GM19193 (cell line): ENCODE results near the gene KNCN.

ENCODE experiments used
- POLR2A ChIP-seq: IDR thresholded peaks from 4 replicates; pipeline ENCODE4 v1.6.1; 2011; ENCODE audit not compliant: insufficient read depth, insufficient read length; ENCODE audit errors: extremely low read depth

Gene KNCN

DNA sequence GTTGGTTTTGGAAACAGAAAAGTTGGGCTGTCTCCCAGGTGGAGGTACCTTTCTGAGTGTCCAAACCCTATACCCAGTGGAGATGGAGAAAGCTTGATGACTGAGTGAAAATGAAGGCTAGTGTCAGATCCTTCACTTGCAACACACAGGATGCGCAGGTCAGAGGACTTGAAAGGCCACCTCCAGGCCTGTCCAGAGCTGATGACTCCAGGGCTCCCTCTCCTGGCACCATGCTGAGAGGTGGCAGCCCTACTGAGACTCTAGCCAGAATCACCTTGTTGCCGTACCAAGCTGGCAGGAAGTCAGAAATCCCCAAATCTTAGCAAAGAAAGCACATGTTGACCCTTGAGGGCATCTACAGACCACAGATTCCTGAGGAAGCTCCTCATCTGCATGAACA lies 16.4 kb downstream of the KNCN start:
- no peak for TF ChIP-seq POLR2A

DNA sequence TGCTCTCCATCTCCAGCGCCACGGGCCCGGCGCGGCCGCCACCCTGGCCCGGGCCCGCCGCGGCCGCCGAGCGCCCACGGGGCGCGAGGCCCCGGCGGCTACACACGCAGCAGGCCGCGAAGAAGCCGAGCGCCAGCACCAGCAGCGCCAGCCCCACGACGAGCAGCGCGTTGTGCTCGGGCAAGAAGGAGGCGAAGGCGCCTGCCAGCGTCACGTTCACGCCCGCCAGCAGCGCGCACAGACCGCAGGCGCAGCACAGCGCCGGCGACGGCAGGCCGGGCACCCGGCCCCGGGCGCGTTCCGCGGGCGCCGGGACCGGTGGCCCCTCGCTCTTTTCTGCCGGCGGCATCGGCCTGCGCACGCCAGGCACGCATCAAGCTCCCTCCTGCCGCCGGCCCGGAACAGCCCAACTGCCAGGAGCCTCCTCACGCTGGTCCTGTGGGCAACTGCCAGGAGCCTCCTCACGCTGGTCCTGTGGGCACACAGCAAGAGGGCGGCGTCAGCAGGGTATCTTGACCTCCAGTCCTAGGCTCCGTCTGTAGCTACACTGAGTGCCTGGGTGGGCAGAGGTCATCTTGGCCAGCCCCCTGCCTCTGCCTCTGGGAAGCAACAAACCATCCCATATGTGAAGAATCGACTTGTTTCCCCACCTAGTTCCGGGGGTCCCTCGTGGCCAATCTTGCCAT lies 18.1 kb downstream of the KNCN start:
- TF ChIP-seq POLR2A = no peak

DNA sequence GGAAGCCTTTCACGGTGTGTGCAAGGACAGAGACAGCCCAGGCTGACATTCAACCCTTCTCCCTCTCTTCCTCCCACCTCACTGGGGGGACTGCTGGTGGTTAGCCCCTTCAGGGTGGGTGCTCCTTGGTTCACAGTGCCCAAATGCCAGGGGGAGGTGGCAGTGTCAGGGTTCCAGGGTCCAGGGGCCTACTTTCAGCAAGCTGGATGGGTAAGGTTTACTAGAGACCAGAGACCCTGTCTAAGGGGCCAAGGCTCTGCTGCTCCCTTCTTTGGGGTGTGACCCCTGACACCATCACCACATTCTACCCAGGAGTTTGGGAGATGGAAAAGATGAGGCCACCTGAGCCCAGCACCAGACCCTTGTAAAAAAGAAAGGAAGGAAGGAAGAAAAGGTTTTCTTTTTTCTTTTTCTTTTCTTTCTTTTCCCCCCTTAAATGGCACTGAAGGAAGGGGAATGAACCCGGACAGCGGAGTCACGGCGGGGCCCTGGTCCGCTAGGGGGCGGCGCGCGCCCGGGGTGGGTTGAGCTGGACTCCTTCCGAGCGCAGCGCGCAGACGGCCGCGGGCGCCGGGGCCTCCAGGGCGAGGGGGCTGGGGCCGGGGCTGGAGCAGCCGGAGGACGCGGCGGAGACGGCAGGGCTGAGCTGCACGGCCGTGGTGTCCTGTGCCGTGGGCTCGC lies 18.8 kb downstream of the KNCN start:
- no peak for TF ChIP-seq POLR2A

GRCh38 chr1:46532095-46532494 lies 19.4 kb downstream of the KNCN start:
- TF ChIP-seq POLR2A = no peak

DNA sequence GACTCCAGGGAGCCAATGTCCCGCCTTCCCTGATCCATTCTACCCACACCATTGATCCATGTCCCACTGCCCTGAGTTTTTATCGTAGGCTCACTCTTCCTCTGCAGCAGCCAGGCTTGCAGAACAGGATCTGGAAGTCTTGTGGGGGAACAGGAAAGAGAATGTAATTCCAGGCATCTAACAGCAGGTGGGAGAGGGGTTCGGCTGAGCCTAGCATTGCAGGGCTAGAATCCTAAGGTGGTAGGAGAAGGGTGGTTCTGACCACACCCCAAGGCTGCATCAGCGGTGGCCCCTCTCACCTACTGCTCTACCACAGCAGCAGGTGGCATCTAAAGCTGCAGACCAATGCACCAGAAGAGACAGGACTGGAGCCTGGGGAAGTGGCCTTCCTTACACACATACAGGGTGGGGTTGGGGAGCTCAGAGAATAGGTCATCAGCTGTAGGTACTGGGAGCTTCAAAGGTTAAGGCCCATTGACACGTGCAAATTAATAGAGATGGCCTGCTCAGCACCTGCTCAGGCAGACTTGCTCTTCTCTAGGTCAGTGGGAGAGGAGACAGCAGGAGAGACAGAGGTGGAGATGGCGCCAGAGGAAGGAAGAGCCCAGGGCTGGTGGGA lies 20.5 kb downstream of the KNCN start:
- TF ChIP-seq POLR2A = no peak

- TF ChIP-seq POLR2A = no peak
These were observed 21.1 kb downstream of the KNCN start for GRCh38 chr1:46530311-46530710.

DNA sequence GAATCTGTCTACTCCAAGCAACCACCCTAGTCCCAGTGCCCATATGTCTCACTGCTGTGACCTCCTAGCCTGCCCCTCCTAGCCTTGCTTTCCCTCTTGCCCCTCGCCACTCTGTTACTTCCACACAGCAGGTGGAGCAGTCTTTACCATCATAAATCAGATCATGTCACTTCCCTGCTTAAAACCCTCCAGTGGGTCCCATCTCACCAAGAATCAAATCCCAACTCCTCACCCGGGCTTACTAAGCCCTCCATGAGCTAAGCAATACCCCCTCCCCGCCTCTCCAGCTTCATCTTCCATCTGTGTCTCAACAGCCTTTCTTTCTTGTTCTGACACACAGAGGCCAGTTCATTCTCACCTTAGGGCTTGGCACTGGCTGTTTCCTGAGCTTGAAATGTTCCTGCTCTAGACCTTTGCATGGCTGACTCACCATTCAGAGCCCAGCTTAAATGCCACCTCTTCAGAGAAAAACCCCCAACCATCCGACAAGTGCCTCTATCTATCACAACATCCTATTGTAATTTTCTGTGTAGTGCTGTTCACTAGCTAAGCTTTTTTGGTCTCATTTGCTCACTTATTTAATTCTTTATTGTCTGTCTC lies 22.3 kb downstream of the KNCN start:
- no peak for TF ChIP-seq POLR2A

- TF ChIP-seq POLR2A = no peak
These were observed 23.0 kb downstream of the KNCN start for GRCh38 chr1:46528297-46528955.

DNA sequence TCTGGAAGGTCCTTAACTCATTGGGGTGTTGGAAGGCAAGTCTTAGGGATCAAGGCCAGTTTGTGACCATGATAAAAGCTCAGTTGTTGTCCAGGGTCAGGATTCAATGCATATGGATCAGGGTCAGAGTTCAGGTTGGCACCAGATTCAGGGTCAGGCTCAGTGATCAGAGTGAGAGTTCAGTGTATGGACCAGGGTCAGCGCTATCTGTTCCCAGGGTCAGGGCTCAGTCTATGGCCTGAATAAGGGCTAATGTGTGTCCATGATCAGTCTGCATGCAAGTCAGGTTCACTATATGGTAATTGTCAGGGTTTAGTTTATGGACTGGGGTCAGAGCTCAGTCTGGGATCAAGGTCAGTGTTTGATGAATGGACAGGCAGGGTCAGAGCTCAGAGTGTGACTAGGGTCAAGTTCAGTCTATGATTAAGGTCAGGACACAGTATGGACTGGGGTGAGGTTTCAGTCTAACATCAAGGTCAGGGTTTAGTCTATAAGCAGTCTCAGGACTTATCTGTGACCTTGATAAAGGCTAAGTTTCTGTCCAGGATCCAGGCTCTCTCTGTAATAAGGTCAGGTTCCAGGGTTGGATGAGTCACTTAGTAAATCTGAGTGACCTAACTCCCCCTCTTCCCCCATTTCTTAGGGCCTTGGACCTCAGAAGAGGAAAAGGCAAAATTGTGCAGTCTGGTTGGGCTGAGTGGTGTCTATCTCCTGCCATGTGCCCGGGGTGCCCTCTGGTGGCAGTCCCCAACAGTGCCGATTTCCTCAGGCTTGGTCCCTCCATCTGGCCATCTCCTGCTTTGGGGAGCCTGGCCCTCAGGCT lies 23.8 kb downstream of the KNCN start:
- TF ChIP-seq POLR2A = no peak

DNA sequence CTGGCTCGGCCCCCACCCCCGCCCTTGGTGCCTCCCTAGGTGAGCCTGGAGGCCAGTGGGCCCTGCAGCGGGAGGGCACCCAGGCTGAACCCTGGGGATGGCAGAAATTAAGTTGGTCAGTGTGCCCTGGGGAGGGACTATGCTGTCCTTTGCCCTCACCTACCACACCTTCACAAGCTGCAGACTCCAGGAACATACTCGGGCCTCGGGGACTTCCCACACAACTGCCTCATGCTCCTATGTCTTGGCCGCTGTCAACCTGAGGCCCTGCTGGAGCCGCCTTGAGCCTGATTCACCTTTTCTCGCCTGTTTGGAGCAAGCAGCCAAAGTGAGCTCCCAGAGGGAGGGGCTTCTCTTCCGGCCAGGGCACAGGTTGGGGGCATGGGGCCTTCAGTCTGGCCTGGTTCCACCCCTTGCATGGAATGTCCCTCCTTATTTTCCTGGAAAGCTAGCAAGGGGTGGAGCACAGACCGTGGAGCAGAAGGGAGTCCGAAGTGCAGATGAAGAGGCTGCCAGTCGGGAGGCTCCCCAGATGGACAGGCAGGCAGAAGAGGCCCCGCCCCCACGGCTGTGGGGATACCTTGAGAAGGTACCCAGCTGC lies 24.7 kb downstream of the KNCN start:
- no peak for TF ChIP-seq POLR2A

DNA sequence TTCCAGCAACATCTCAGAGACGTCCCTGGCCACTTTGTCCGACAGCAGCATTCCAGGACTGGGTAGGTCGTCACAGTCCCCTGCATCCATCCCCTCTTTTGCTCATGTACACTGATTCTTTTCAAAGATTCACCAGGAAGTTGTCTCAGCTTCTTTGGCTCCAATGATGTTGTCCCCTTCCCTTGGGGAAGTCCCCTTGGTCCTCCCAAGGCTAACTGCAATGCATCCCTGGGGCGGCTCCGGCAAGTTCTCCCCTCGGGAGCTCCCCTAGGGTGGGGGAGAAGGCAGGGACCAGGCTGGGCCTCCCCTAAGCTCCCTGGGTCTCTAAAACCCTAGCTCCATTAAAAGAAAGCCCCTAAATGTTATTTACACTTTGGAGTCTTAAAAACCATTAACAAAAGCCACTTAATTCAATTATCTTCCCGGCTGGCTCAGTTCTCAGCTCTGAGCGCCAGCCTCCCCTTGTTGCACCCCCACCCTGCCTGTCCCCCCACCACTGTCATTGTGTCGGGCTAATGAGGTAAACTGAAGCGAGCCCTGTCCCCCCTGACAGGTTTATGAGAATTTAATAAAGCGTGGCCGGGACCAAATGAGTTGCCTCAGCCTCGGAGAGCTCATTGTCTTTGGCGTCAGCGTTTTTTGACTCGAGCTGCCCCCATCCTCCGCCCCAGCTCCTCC lies 25.3 kb downstream of the KNCN start:
- no peak for TF ChIP-seq POLR2A

DNA sequence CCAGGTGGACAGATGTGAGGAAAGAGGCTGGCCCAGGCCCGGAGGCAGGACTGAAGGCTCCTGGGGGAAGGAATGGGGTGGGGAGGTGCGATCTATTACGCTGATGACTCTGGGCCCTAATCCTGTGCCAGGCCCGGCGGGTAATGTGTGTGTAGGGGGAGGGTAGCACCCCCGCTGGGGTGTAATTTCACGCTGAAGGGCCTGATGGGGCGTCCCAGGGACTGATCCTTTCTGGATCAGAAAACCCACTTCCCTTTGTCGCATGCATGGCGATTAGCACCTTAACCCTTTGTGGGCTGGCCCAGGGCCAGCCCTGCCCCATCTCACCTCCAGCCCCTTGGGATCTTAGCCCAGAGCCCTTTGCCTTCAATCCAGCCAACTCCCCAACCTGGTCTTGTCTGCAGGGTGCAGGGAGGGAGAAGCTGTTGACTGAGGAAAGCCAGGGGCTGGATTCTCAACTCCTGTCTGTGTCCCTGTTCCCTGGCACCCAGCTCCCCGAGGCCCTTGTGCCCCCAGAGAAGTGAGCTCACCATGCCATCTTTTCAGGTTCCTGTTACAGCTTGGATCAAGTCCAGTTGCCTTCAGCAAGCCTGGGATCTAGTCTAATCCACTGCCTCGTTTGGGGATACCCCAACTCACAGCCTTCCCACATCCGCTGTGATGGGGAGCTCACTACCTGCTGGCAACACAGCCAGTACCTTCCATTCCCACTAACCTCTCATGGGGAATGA lies 26.0 kb downstream of the KNCN start:
- TF ChIP-seq POLR2A = no peak

DNA sequence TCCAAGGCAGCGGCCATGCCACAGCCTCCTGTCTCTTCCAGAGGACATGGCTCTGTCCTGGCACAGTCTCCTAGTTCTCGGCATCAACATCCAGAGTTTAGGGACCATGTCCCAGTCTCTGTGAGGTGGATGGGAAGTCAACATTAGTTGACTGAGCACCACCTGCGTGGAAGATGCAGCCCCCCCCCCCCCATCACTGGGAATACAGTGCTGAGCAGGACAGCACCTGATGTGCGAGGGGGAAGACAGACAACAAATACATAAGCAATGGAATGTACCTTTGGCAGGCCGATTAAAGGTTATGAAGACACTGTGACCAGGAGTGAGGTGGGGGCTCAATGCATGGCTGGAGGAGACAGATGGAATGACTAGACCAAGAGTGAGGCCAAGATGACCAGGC lies 26.6 kb downstream of the KNCN start:
- no peak for TF ChIP-seq POLR2A
